IMR-90 (cell line): ENCODE data around the gene KRT82. TPM values are rescaled to one million over a fixed set of nuclear protein-coding genes. Genes with fewer than 3 reads are reported as not detected.

Experiments used
- ATAC-seq: fragments of 200-7000 bp; cut with Tn5 transposase; 2 replicates; pipeline ENCODE4 v1.9.1; 2020; ENCODE audit warnings: low read depth, mild to moderate bottlenecking, moderate library complexity
- BruUV-seq: library from RNA; stranded (reverse); fragments of 400-500 nt; replicated peaks from 2 replicates; lab custom pipeline; 2021; lab: Mats Ljungman, UMichigan
- CTCF ChIA-PET: fragments of 300-600 bp; formaldehyde crosslinking; extraction: SDS; loops from one replicate; lab custom pipeline; 2021; ENCODE audit warnings: antibody characterized with exemption; lab: Yijun Ruan, JAX
- POLR2A ChIA-PET: fragments of 300-600 bp; sonication (Branson Sonifier 250); formaldehyde crosslinking; loops from one replicate; lab custom pipeline; 2022; ENCODE audit warnings: antibody characterized with exemption; ENCODE audit not compliant: unreplicated experiment; lab: Charles Lee
- DNase-seq: peaks from one replicate; pipeline ENCODE4 v3.0.0; 2013
- H2AFZ ChIP-seq: replicated peaks from 2 replicates; pipeline ENCODE3; 2013; ENCODE audit warnings: low read length, mild to moderate bottlenecking; ENCODE audit not compliant: poor library complexity
- H2AK5ac ChIP-seq: 2 replicates; pipeline ENCODE4 v1.6.1; 2013; ENCODE audit warnings: low read depth, low read length, inconsistent platforms
- H2AK9ac ChIP-seq: replicated peaks from 2 replicates; pipeline ENCODE3; 2013; ENCODE audit warnings: mild to moderate bottlenecking, low read depth, low read length, moderate library complexity; ENCODE audit not compliant: poor library complexity
- H2BK120ac ChIP-seq: 2 replicates; pipeline ENCODE4 v1.6.1; 2013; ENCODE audit warnings: low read depth, low read length, inconsistent platforms
- H2BK15ac ChIP-seq: 3 replicates; pipeline ENCODE4 v1.6.1; 2013; ENCODE audit warnings: low read depth, low read length, inconsistent platforms
- H2BK20ac ChIP-seq: 2 replicates; pipeline ENCODE4 v1.6.1; 2013; ENCODE audit warnings: low read depth, mild to moderate bottlenecking, inconsistent platforms, low read length, moderate library complexity
- H2BK5ac ChIP-seq: 2 replicates; pipeline ENCODE4 v1.6.1; 2013; ENCODE audit warnings: mild to moderate bottlenecking, low read depth, low read length, inconsistent platforms; ENCODE audit not compliant: poor library complexity, severe bottlenecking
- H3K14ac ChIP-seq: replicated peaks from 2 replicates; pipeline ENCODE4 v1.6.1; 2013; ENCODE audit warnings: low read depth, low read length, inconsistent platforms
- H3K18ac ChIP-seq: 2 replicates; pipeline ENCODE4 v1.6.1; 2013; ENCODE audit warnings: low read depth, low read length, control low read depth
- H3K23ac ChIP-seq: 2 replicates; pipeline ENCODE4 v1.6.1; 2013; ENCODE audit warnings: low read depth, low read length, inconsistent platforms
- H3K27ac ChIP-seq: 2 replicates; pipeline ENCODE4 v1.5.1; 2013; ENCODE audit warnings: mild to moderate bottlenecking, control low read depth, low read length; ENCODE audit not compliant: insufficient read depth
- H3K27me3 ChIP-seq: 2 replicates; pipeline ENCODE4 v1.6.1; 2013; ENCODE audit warnings: low read length; ENCODE audit not compliant: control insufficient read depth, insufficient read depth
- H3K36me3 ChIP-seq: 2 replicates; pipeline ENCODE4 v1.6.1; 2013; ENCODE audit warnings: low read length, mixed read lengths; ENCODE audit not compliant: control insufficient read depth, insufficient read depth
- H3K4ac ChIP-seq: 2 replicates; pipeline ENCODE4 v1.6.1; 2013; ENCODE audit warnings: low read depth, low read length, inconsistent platforms
- H3K4me1 ChIP-seq: 2 replicates; pipeline ENCODE4 v1.6.1; 2013; ENCODE audit warnings: low read length, mixed read lengths; ENCODE audit not compliant: control insufficient read depth, insufficient read depth
- H3K4me2 ChIP-seq: 2 replicates; pipeline ENCODE4 v1.6.1; 2013; ENCODE audit warnings: low read depth, mild to moderate bottlenecking, control low read depth, low read length, moderate library complexity
- H3K4me3 ChIP-seq: 2 replicates; pipeline ENCODE4 v1.5.1; 2013; ENCODE audit warnings: low read depth, mild to moderate bottlenecking, control low read depth, low read length, moderate library complexity; ENCODE audit not compliant: insufficient read depth
- H3K56ac ChIP-seq: 2 replicates; pipeline ENCODE4 v1.6.1; 2013; ENCODE audit warnings: low read length, inconsistent platforms; ENCODE audit not compliant: insufficient read depth; ENCODE audit errors: extremely low read depth
- H3K79me1 ChIP-seq, 2 experiments: 2 replicates each; pipeline ENCODE4 v1.6.1; 2013; ENCODE audit warnings: low read length in 2 of 2, inconsistent platforms in 1 of 2, low read depth in 1 of 2
- H3K9ac ChIP-seq: 2 replicates; pipeline ENCODE4 v1.6.1; 2013; ENCODE audit warnings: low read depth, low read length, control low read depth
- H3K9me1 ChIP-seq: 2 replicates; pipeline ENCODE4 v1.6.1; 2013; ENCODE audit warnings: low read length, inconsistent platforms; ENCODE audit not compliant: insufficient read depth
- H3K9me3 ChIP-seq: 2 replicates; pipeline ENCODE4 v1.6.1; 2013; ENCODE audit warnings: low read length; ENCODE audit not compliant: control insufficient read depth, insufficient read depth
- H4K20me1 ChIP-seq: 2 replicates; pipeline ENCODE4 v1.6.1; 2013; ENCODE audit warnings: low read length, inconsistent platforms; ENCODE audit not compliant: insufficient read depth
- H4K5ac ChIP-seq: 2 replicates; pipeline ENCODE4 v1.6.1; 2013; ENCODE audit warnings: mild to moderate bottlenecking, low read depth, low read length, control low read depth
- H4K8ac ChIP-seq, 2 experiments: 2 replicates each; pipeline ENCODE4 v1.6.1; 2013; ENCODE audit warnings: low read depth in 2 of 2, low read length in 2 of 2, control low read depth in 1 of 2, inconsistent platforms in 1 of 2
- H4K91ac ChIP-seq: 2 replicates; pipeline ENCODE4 v1.6.1; 2013; ENCODE audit warnings: low read depth, low read length, inconsistent platforms; ENCODE audit not compliant: insufficient read depth
- BHLHE40 ChIP-seq: fragments of 150-350 bp; IDR thresholded peaks from 2 replicates; pipeline ENCODE4 v1.6.1; 2016; ENCODE audit warnings: mild to moderate bottlenecking, low read depth, low read length
- ELK1 ChIP-seq: fragments of 150-350 bp; IDR thresholded peaks from 2 replicates; pipeline ENCODE4 v1.6.1; 2016; ENCODE audit warnings: low read depth, mild to moderate bottlenecking, low read length, moderate library complexity, borderline replicate concordance
- FOS ChIP-seq: fragments of 150-350 bp; IDR thresholded peaks from 2 replicates; pipeline ENCODE4 v1.6.1; 2016; ENCODE audit warnings: low read depth, low read length
- MAFK ChIP-seq: IDR thresholded peaks from 2 replicates; pipeline ENCODE4 v1.6.1; 2012; ENCODE audit warnings: low read depth, low read length, improper control_type of control experiment
- MAZ ChIP-seq: IDR thresholded peaks from 2 replicates; pipeline ENCODE4 v1.6.1; 2012; ENCODE audit warnings: low read depth, mild to moderate bottlenecking, low read length, improper control_type of control experiment, moderate library complexity, borderline replicate concordance
- RAD21 ChIP-seq: IDR thresholded peaks from 2 replicates; pipeline ENCODE4 v1.6.1; 2012; ENCODE audit warnings: low read length, improper control_type of control experiment
- WGBS, 2 experiments: methylation state at CpG; one replicate each; pipeline versions ENCODE4 v1.1.5 to v1.1.7; 2013; ENCODE audit warnings: missing lambda C conversion rate in 2 of 2; ENCODE audit not compliant: insufficient read length in 1 of 2; ENCODE audit errors: extremely low coverage in 2 of 2; 5-methylcytosine and 5-hydroxymethylcytosine counted together
- dilution Hi-C: fragments of 300-500 bp; cut with HindIII; formaldehyde crosslinking; loops from one replicate; pipeline ENCODE4 v1.14.3; 2018; ENCODE audit warnings: low sequenced_read_pairs; ENCODE audit not compliant: unreplicated experiment
- in situ Hi-C: fragments of 300-500 bp; cut with MboI; formaldehyde crosslinking; loops from 3 replicates; pipeline ENCODE4 v1.14.3; 2019; ENCODE audit warnings: low sequenced_read_pairs, inconsistent platforms, mixed read lengths
- intact Hi-C: fragments of 100-400 bp; cut with micrococcal nuclease; formaldehyde crosslinking; loops from 2 replicates; pipeline ENCODE4 v1.10.0; 2022
- polyA plus RNA-seq, 3 experiments: library from polyadenylated mRNA; depleted of rRNA; stranded (reverse); fragments of >200 nt; gene quantifications; 2 replicates each; pipeline ENCODE4 v1.2.3, GENCODE V29; 2012; ENCODE audit warnings: low replicate concordance in 1 of 3
- total RNA-seq: library from RNA; depleted of rRNA; stranded (reverse); fragments of >200 nt; gene quantifications from 2 replicates; pipeline ENCODE4 v1.2.3, GENCODE V29; 2012
- TF ChIP-seq, protein P1 (sequence below): fragments of 150-350 bp; IDR thresholded peaks from 2 replicates; pipeline ENCODE4 v1.6.1; 2017; ENCODE audit warnings: mild to moderate bottlenecking, antibody characterized with exemption, low read length, low read depth
- TF ChIP-seq, protein P2 (sequence below): conservative IDR thresholded peaks from 2 replicates; pipeline ENCODE4 v1.5.1; 2012; ENCODE audit warnings: mild to moderate bottlenecking, low read depth, low read length, improper control_type of control experiment

The KRT82 gene
- total and polyA plus RNA-seq, 2 of the 4 experiments (the other 2 are of a cell fraction): not detected

DNA sequence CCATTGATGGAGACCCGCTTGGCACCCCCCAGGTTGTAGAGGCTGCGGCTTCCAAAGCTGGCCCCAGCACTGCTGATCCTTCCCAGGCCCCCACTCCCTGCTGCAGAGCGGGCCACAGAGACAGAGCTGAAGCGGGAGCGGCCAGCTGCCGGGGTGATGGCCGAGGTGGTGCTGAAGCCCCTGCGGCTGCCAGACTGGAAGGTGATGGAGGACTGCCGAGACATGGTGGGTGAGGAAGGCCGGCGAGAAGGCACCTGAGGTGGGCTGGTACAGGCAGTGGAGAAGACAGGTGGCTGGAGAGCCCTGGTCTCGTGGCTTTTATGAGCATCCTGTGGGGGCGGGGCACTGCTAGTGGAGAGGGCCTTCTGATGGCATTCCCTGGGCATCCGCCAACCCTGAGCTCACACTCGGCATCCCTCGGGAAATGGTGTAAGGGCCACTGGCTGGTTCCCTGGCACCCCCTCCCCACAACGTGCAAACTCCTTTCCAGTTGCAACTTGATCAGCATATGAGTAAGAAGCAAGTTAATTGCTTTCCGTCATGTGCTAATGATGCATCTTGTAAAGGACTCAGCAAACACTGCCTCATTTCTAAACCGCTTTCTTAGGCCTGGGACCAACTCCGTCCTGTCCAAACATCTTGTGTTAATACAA, 28.1 kb upstream of the KRT82 start, which contains the start of gene KRT75:
Gene KRT75 (minus strand): TSS at position 291 of the 653 bp plus-strand sequence. CDS start 67 bp downstream, at position 224.
- Histone ChIP-seq H3K9ac (no peak within 1 kb of the TSS), H2AK5ac (no peak within 1 kb of the TSS), H3K79me1 (no peaks in the 10 kb centered on the region), H3K23ac (no peak within 1 kb of the TSS), H3K4ac (no peak within 1 kb of the TSS), H4K20me1 (no peaks in the 10 kb centered on the region), H3K56ac (no peak within 1 kb of the TSS), H4K91ac (no peak within 1 kb of the TSS), H3K27ac (no peak within 1 kb of the TSS), H2BK120ac (no peak within 1 kb of the TSS), H2BK5ac (no peak within 1 kb of the TSS), H2BK15ac (no peak within 1 kb of the TSS), H3K18ac (no peak within 1 kb of the TSS), H4K8ac (no peak within 1 kb of the TSS), H2AFZ (no peak within 1 kb of the TSS), H2AK9ac (no peak within 1 kb of the TSS), H2BK20ac (no peak within 1 kb of the TSS), H3K36me3 (no peaks in the 10 kb centered on the region), H3K9me1 (no peaks in the 10 kb centered on the region), H3K14ac (no peak within 1 kb of the TSS), H3K27me3 (peaks cover 27% of the 10 kb centered on the region), H3K4me2 (no peak within 1 kb of the TSS), H4K5ac (no peak within 1 kb of the TSS), H3K9me3 (no peaks in the 10 kb centered on the region), H3K4me1 (no peaks in the 10 kb centered on the region), H3K4me3 (no peak within 1 kb of the TSS)
- 68% methylated on average over 4 of the region's 20 CpGs; no CpG with 5 or more reads in 1 of the 2 experiments for WGBS, 2 experiments
- intact Hi-C loops (no loop called here), in situ Hi-C loops (no loop called here), dilution Hi-C loops (no loop called here)
- TF ChIP-seq BHLHE40: no peak
- TF ChIP-seq, protein P1, sequence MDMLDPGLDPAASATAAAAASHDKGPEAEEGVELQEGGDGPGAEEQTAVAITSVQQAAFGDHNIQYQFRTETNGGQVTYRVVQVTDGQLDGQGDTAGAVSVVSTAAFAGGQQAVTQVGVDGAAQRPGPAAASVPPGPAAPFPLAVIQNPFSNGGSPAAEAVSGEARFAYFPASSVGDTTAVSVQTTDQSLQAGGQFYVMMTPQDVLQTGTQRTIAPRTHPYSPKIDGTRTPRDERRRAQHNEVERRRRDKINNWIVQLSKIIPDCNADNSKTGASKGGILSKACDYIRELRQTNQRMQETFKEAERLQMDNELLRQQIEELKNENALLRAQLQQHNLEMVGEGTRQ: no peak
- no peak for TF ChIP-seq MAZ
- TF ChIP-seq, protein P2, sequence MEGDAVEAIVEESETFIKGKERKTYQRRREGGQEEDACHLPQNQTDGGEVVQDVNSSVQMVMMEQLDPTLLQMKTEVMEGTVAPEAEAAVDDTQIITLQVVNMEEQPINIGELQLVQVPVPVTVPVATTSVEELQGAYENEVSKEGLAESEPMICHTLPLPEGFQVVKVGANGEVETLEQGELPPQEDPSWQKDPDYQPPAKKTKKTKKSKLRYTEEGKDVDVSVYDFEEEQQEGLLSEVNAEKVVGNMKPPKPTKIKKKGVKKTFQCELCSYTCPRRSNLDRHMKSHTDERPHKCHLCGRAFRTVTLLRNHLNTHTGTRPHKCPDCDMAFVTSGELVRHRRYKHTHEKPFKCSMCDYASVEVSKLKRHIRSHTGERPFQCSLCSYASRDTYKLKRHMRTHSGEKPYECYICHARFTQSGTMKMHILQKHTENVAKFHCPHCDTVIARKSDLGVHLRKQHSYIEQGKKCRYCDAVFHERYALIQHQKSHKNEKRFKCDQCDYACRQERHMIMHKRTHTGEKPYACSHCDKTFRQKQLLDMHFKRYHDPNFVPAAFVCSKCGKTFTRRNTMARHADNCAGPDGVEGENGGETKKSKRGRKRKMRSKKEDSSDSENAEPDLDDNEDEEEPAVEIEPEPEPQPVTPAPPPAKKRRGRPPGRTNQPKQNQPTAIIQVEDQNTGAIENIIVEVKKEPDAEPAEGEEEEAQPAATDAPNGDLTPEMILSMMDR: no peak
- TF ChIP-seq ELK1: no peak
- no peak for TF ChIP-seq MAFK
- TF ChIP-seq FOS: no peak
- no peak for TF ChIP-seq RAD21
- ATAC-seq (no peak), DNase-seq (no peak)
- ChIA-PET POLR2A (no interaction called here), CTCF (no interaction called here)
- BruUV-seq: no TSS peak
